Panc1 (cell line): ENCODE results near the gene CORO2A. TPM values are rescaled to one million over a fixed set of nuclear protein-coding genes. Genes with fewer than 3 reads are reported as not detected.

Experiments used
- ATAC-seq: fragments of 200-7000 bp; cut with Tn5 transposase; 2 replicates; pipeline ENCODE4 v1.9.1; 2020; ENCODE audit warnings: mild to moderate bottlenecking, moderate library complexity
- BruUV-seq: library from RNA; stranded (reverse); fragments of 400-500 nt; replicated peaks from 2 replicates; lab custom pipeline; 2021; lab: Mats Ljungman, UMichigan
- CTCF ChIA-PET: fragments of 300-600 bp; sonication (Branson Sonifier 250); formaldehyde crosslinking; loops from one replicate; lab custom pipeline; 2022; ENCODE audit warnings: antibody characterized with exemption; lab: Charles Lee
- POLR2A ChIA-PET: fragments of 300-600 bp; sonication (Branson Sonifier 250); formaldehyde crosslinking; loops from one replicate; lab custom pipeline; 2022; ENCODE audit warnings: antibody characterized with exemption; lab: Charles Lee
- DNase-seq: peaks from one replicate; pipeline ENCODE4 v3.0.0-alpha.2; 2010; ENCODE audit warnings: low read depth, low spot score
- H3K27ac ChIP-seq: 2 replicates; pipeline ENCODE4 v1.5.1; 2011; ENCODE audit warnings: mild to moderate bottlenecking, low read length, inconsistent platforms
- H3K27me3 ChIP-seq: fragments of 200-500 bp; sonication (Bioruptor generic); 2 replicates; pipeline ENCODE4 v1.6.0; 2014; ENCODE audit warnings: low read length, inconsistent platforms; ENCODE audit not compliant: control insufficient read depth, insufficient read depth
- H3K36me3 ChIP-seq: fragments of 200-500 bp; sonication (Bioruptor generic); 2 replicates; pipeline ENCODE4 v1.5.1; 2014; ENCODE audit warnings: inconsistent platforms, mild to moderate bottlenecking, low read length, moderate library complexity; ENCODE audit not compliant: control insufficient read depth, insufficient read depth
- H3K4me1 ChIP-seq: 2 replicates; pipeline ENCODE4 v1.5.1; 2011; ENCODE audit warnings: inconsistent platforms, mild to moderate bottlenecking, low read length, moderate library complexity; ENCODE audit not compliant: control insufficient read depth, insufficient read depth
- H3K4me3 ChIP-seq, 2 experiments: 2 replicates each; pipeline ENCODE4 v1.5.1; 2011 to 2012; ENCODE audit warnings: low read depth in 2 of 2, low read length in 2 of 2, mild to moderate bottlenecking in 2 of 2, inconsistent platforms in 1 of 2, moderate library complexity in 1 of 2
- H3K9me3 ChIP-seq: fragments of 200-500 bp; sonication (Bioruptor generic); 2 replicates; pipeline ENCODE4 v1.5.1; 2014; ENCODE audit warnings: low read depth, mild to moderate bottlenecking, inconsistent platforms, low read length, moderate library complexity; ENCODE audit not compliant: control insufficient read depth, insufficient read depth
- POLR2AphosphoS5 ChIP-seq: IDR thresholded peaks from 2 replicates; pipeline ENCODE4 v1.6.1; 2012; ENCODE audit warnings: mild to moderate bottlenecking, low read depth, low read length, moderate library complexity
- SIN3A ChIP-seq: IDR thresholded peaks from 2 replicates; pipeline ENCODE4 v1.6.1; 2012; ENCODE audit warnings: low read depth, mild to moderate bottlenecking, low read length, moderate library complexity, borderline replicate concordance; ENCODE audit not compliant: insufficient read depth
- TCF7L2 ChIP-seq: IDR thresholded peaks from 2 replicates; pipeline ENCODE4 v1.6.1; 2011; ENCODE audit warnings: mild to moderate bottlenecking, low read depth, low read length, inconsistent platforms
- in situ Hi-C: cut with HindIII; loops from 2 replicates; pipeline ENCODE4 v1.10.0; 2016; ENCODE audit warnings: low sequenced_read_pairs, low pct_unique_long_range_greater_than_20kb
- intact Hi-C: fragments of 100-400 bp; cut with micrococcal nuclease; formaldehyde crosslinking; loops from one replicate; pipeline ENCODE4 v1.10.0; 2022; ENCODE audit not compliant: unreplicated experiment
- total RNA-seq: library from RNA; stranded (reverse); gene quantifications from one replicate; pipeline ENCODE4 v1.2.1, GENCODE V29; 2021; ENCODE audit not compliant: unreplicated experiment
- TF ChIP-seq, protein P1 (sequence below), 2 experiments: IDR thresholded peaks; 2 replicates each; pipeline ENCODE4 v1.6.1; 2011 to 2012; ENCODE audit warnings: low read depth in 2 of 2, control low read depth in 1 of 2, low read length in 1 of 2, mild to moderate bottlenecking in 1 of 2, moderate library complexity in 1 of 2; ENCODE audit not compliant: insufficient read depth in 1 of 2
- TF ChIP-seq, protein P2 (sequence below): fragments of 450-650 bp; IDR thresholded peaks from 2 replicates; pipeline ENCODE4 v1.5.1; 2017; ENCODE audit warnings: mild to moderate bottlenecking

Gene CORO2A
- total RNA-seq, 1 experiment from 2014 or later = 2.0 TPM

DNA sequence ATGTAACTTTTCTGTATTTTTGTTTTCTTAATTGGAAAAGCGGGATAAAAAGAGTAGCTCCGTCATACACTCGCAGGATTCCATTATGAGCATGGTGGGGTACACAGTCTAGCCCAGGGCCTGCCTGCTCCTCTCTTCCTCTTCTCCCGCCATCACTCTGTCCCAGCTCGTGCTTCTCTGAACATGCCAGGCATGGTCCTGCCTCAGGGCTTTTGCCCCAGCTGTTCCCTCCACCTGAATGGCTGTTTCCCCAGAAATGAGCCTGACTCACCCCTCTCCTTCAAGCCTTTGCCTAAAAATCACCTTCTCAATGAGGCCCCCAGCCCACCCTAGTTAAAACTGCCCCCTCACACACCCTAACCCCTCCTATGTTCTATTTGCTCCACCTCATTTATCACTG, 4.5 kb downstream of the CORO2A start:
- no peaks in the 10 kb centered on the region for H3K36me3 ChIP-seq
- no peaks in the 10 kb centered on the region for H3K4me1 ChIP-seq
- CTCF ChIA-PET = no interaction called here
- no peak overlapping the region for H3K4me3 ChIP-seq
- no TSS peak for BruUV-seq
- DNase-seq = no peak
- in situ Hi-C loops = no loop called here
- TF ChIP-seq POLR2AphosphoS5 (no peak), TCF7L2 (no peak)
- TF ChIP-seq, protein P1, sequence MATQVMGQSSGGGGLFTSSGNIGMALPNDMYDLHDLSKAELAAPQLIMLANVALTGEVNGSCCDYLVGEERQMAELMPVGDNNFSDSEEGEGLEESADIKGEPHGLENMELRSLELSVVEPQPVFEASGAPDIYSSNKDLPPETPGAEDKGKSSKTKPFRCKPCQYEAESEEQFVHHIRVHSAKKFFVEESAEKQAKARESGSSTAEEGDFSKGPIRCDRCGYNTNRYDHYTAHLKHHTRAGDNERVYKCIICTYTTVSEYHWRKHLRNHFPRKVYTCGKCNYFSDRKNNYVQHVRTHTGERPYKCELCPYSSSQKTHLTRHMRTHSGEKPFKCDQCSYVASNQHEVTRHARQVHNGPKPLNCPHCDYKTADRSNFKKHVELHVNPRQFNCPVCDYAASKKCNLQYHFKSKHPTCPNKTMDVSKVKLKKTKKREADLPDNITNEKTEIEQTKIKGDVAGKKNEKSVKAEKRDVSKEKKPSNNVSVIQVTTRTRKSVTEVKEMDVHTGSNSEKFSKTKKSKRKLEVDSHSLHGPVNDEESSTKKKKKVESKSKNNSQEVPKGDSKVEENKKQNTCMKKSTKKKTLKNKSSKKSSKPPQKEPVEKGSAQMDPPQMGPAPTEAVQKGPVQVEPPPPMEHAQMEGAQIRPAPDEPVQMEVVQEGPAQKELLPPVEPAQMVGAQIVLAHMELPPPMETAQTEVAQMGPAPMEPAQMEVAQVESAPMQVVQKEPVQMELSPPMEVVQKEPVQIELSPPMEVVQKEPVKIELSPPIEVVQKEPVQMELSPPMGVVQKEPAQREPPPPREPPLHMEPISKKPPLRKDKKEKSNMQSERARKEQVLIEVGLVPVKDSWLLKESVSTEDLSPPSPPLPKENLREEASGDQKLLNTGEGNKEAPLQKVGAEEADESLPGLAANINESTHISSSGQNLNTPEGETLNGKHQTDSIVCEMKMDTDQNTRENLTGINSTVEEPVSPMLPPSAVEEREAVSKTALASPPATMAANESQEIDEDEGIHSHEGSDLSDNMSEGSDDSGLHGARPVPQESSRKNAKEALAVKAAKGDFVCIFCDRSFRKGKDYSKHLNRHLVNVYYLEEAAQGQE (IDR thresholded peaks at IDR 0.05; ENCODE audit: insufficient read depth in 1 of 2, low read depth in 2 of 2, low read length in 1 of 2) = no peak
- ATAC-seq = no peak
- intact Hi-C loops = no loop called here
- POLR2A ChIA-PET = interaction anchor here (0.5 to 0.7 kb wide), 2 partner anchors 38 to 63 kb away, joined by 4 to 7 read pairs; no protein-coding TSS in a partner anchor
- no peaks in the 10 kb centered on the region for H3K27me3 ChIP-seq
- no peak overlapping the region for H3K27ac ChIP-seq
- no peaks in the 10 kb centered on the region for H3K9me3 ChIP-seq

DNA sequence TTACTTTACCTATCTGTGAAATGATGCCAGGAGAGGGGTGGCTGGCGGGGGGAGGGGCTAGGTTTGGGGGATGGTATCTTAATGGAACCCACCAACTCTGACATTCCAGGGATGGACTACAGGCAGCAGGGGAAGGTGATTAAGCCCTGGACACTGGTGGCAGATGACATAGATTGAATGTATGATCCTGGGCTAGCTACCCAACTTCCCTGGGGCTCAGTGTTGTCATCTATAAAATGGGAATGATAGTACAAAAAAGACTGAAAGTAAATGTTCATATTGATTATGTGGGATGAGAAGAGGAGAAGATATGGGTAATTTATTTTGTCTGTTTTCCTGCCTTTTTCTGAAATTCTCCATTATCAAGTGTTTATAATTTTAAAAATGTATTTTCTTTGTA, 6.2 kb downstream of the CORO2A start:
- ATAC-seq (no peak), DNase-seq (no peak)
- Histone ChIP-seq H3K4me3 (no peak overlapping the region), H3K27ac (no peak overlapping the region), H3K4me1 (no peaks in the 10 kb centered on the region), H3K9me3 (no peaks in the 10 kb centered on the region), H3K27me3 (no peaks in the 10 kb centered on the region), H3K36me3 (no peaks in the 10 kb centered on the region)
- ChIA-PET POLR2A (no interaction called here), CTCF (no interaction called here)
- intact Hi-C loops (no loop called here), in situ Hi-C loops (no loop called here)
- BruUV-seq = no TSS peak
- TF ChIP-seq POLR2AphosphoS5 (no peak), SIN3A (no peak), TCF7L2 (no peak)

DNA sequence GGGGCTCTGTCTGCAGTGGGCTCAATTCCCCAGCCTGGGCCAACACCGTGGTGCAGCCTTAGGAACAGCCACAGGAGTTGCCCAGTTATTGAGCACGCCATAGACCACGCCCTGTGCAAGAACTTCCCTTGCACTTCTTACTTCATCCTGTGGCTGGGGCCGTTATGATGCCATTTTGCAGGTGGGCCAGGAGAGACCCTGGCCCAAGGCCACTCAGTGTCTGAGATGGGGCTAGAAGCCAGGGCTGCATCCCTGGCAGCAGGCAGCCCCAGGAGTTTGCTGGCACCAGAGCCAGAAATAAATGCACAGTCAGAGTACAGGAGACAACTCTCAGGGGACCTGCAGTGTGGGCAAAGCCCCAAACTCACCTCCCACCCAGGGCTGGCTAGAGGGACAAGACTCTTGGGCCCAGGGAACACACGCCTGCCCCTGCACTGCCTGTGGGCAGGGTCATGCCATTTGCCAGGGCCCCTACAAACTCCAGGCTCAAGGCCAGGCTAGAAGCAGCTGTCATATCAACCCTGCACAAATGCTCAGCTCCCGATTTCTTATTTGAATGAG, 6.7 kb downstream of the CORO2A start:
- ATAC-seq (no peak), DNase-seq (no peak)
- in situ Hi-C loops = no loop called here
- no peaks in the 10 kb centered on the region for H3K4me1 ChIP-seq
- H3K27me3 ChIP-seq = no peaks in the 10 kb centered on the region
- intact Hi-C loops = no loop called here
- ChIA-PET POLR2A (no interaction called here), CTCF (no interaction called here)
- no peaks in the 10 kb centered on the region for H3K36me3 ChIP-seq
- H3K27ac ChIP-seq = no peak overlapping the region
- no TSS peak for BruUV-seq
- H3K9me3 ChIP-seq = no peaks in the 10 kb centered on the region
- TF ChIP-seq, protein P1 (IDR thresholded peaks at IDR 0.05; ENCODE audit: insufficient read depth in 1 of 2, low read depth in 2 of 2, low read length in 1 of 2) = no peak
- TF ChIP-seq TCF7L2 (no peak), SIN3A (no peak), POLR2AphosphoS5 (no peak)
- TF ChIP-seq, protein P2, sequence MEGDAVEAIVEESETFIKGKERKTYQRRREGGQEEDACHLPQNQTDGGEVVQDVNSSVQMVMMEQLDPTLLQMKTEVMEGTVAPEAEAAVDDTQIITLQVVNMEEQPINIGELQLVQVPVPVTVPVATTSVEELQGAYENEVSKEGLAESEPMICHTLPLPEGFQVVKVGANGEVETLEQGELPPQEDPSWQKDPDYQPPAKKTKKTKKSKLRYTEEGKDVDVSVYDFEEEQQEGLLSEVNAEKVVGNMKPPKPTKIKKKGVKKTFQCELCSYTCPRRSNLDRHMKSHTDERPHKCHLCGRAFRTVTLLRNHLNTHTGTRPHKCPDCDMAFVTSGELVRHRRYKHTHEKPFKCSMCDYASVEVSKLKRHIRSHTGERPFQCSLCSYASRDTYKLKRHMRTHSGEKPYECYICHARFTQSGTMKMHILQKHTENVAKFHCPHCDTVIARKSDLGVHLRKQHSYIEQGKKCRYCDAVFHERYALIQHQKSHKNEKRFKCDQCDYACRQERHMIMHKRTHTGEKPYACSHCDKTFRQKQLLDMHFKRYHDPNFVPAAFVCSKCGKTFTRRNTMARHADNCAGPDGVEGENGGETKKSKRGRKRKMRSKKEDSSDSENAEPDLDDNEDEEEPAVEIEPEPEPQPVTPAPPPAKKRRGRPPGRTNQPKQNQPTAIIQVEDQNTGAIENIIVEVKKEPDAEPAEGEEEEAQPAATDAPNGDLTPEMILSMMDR = no peak
- no peak overlapping the region for H3K4me3 ChIP-seq
